ENCODE data around the gene TLL1. TPM values are rescaled to one million over a fixed set of nuclear protein-coding genes. Genes with fewer than 3 reads are reported as not detected.

TLL1 gene
- total RNA-seq, 1 experiment from 2014 or later = not detected

- H3K27ac ChIP-seq (ENCODE audit: insufficient read length, low read depth, low read length) = no peak overlapping the region
- no peak overlapping the region for H3T11ph ChIP-seq (ENCODE audit: low read length)
- no peaks in the 10 kb centered on the region for H3K9me3 ChIP-seq (ENCODE audit: control insufficient read depth, low read depth, low read length)
- no peak overlapping the region for H2BK120ac ChIP-seq (ENCODE audit: low read depth, low read length, poor library complexity, severe bottlenecking)
- no peaks in the 10 kb centered on the region for H3K4me1 Mint-ChIP-seq
- H3K9ac ChIP-seq (ENCODE audit: extremely low read depth, insufficient read length, low read length) = no peak overlapping the region
- H3K23me2 ChIP-seq (ENCODE audit: insufficient read length, low read depth, low read length, poor library complexity, severe bottlenecking) = no peaks in the 10 kb centered on the region
- H2BK20ac ChIP-seq (ENCODE audit: low read depth, low read length, poor library complexity, severe bottlenecking) = no peak overlapping the region
- H4K5ac ChIP-seq (ENCODE audit: insufficient read length, low read depth, low read length) = no peak overlapping the region
- no peak overlapping the region for H4K91ac ChIP-seq (ENCODE audit: insufficient read length, low read depth, low read length)
- H2AFZ ChIP-seq (ENCODE audit: low read length) = no peak overlapping the region
- WGBS (ENCODE audit: extremely low coverage, insufficient read length, low lambda C conversion rate) = no CpG with 5 or more reads among the region's 2 CpGs
- no peak overlapping the region for H3K14ac ChIP-seq (ENCODE audit: insufficient read depth, low read length)
- no peak overlapping the region for H3K18ac ChIP-seq (ENCODE audit: insufficient read length, low read depth, low read length)
- no peak overlapping the region for H3K56ac ChIP-seq (ENCODE audit: insufficient read length, low read depth, low read length)
- H4K8ac ChIP-seq (replicated peaks; ENCODE audit: insufficient read length, low read depth, low read length) = no peak overlapping the region
- no peaks in the 10 kb centered on the region for H3K27me3 Mint-ChIP-seq (ENCODE audit: low read depth)
- H3K79me2 ChIP-seq (ENCODE audit: insufficient read depth, low read length) = no peaks in the 10 kb centered on the region
- H3K4ac ChIP-seq (ENCODE audit: low read depth, low read length) = no peak overlapping the region
- no peak overlapping the region for H2BK12ac ChIP-seq (ENCODE audit: insufficient read length, low read depth, low read length)
- no peak overlapping the region for H2BK5ac ChIP-seq (ENCODE audit: insufficient read length, low read length)
- no peak overlapping the region for H3K4me3 Mint-ChIP-seq
- H3K9me3 Mint-ChIP-seq = peaks cover 0 to 2% of the 10 kb centered on the region in 2 experiments; a peak in 1 of 5 replicates
- no peaks in the 10 kb centered on the region for H3K79me1 ChIP-seq (ENCODE audit: insufficient read depth, low read depth, low read length, poor library complexity, severe bottlenecking)
- TF ChIP-seq CTCF (conservative IDR thresholded peaks at IDR 0.05) = no peak
- no peak overlapping the region for H3K23ac ChIP-seq (ENCODE audit: insufficient read length, low read depth, low read length)
- no peaks in the 10 kb centered on the region for H3K4me1 ChIP-seq (ENCODE audit: insufficient read depth, low read length)
- H2BK15ac ChIP-seq (ENCODE audit: low read depth, low read length) = no peak overlapping the region
- no peak overlapping the region for H2AK5ac ChIP-seq (ENCODE audit: insufficient read length, low read length)
- no peaks in the 10 kb centered on the region for H3K27me3 ChIP-seq (ENCODE audit: insufficient read depth, low read length)
- no peak overlapping the region; a peak in 2 of 7 replicates for H3K27ac Mint-ChIP-seq
- peaks cover 0 to 2% (median 0%) of the 10 kb centered on the region in 3 experiments; a peak in 1 of 7 replicates for H3K36me3 Mint-ChIP-seq (ENCODE audit: insufficient read depth in 1 of 3, low read depth in 3 of 3)
- no peak for DNase-seq
- no peak overlapping the region for H3K4me2 ChIP-seq (ENCODE audit: insufficient read depth, insufficient read length, low read length)
- no peaks in the 10 kb centered on the region for H4K20me1 ChIP-seq (ENCODE audit: control insufficient read depth, insufficient read depth, insufficient read length)
These were observed 139.3 kb downstream of the TLL1 start for GRCh38 chr4:166012129-166013030.
